ENCODE results near the gene CFAP54.

Gene CFAP54

DNA sequence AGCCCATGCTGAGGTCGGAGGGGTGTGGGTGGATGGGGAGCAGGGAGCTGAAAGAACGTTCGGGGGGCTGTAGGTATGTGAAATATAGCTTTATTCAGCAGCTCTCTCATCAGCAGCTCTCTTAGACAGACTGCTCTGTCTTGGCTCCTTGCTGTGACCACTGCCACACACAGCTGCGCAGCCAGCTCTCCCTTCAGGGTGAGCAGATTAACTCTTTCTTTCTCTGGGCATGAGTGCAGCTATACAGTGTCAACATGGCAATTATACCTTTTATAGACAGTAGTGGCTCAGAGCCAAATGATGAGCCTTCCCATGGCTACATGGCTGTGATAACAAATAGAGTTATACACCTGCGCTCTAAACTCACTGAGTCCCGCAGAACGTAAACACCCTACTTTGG lies 280.0 kb downstream of the CFAP54 start:
- peak; percentile 97 for DNase-seq

DNA sequence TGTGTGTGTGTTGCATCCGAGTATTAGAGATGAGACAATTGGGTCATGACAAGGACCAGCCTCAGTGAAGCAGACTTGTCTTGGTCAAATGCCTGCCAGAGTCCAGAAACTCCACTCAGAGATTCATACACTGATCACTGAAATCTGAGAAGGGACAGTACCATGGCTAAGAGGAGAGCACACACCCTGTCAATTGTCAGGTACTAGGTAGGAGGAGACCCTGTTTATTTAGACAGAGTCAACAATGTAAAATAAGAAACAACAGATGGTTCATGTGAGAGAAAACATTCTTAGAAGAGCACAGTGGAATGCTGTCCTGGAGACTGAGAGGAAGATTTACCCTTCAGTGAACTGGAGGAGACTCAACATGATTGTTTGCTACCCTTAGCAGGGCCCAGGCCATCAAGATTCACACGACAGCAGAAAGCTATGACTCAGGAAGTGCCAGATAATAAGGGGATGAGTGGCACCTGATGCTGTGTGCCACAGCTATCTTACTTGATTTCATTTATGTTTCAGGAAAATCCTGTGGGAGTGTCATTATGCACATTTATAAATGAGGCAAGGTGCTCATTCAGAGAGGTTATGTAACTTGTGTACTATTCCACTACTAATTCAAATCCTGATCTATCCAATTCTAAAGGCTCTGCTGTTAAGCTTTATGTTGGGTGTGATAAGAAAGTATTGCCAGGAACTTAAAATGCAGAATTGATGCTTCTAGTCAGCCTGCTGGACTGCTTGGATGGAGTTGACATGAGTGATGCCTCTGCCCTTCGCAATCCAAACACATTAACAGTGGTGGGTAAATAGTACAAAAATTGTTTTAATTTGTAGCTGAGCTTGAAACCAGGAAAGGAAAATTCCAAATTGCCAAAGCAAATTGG lies 281.1 kb downstream of the CFAP54 start:
- DNase-seq: peak; percentile 87

DNA sequence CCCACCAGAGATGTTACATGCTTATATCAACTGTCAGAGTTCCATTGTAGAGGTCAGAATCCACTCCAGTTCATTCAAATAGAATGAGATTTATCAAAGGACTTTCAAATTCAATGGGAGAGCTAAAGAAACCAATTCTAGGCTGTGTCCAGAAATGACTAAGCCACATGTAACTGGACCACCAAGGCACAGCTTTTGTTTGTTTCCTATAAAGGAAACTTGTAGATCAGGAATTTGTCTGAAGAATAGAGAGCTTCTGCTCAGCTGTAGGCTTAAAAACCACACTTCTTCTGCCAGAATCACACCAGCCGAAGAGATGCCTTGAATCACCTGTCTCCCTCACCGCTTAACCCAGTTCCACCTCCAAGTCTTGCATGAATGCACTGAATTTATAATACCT lies 283.7 kb downstream of the CFAP54 start:
- no peak for DNase-seq

DNA sequence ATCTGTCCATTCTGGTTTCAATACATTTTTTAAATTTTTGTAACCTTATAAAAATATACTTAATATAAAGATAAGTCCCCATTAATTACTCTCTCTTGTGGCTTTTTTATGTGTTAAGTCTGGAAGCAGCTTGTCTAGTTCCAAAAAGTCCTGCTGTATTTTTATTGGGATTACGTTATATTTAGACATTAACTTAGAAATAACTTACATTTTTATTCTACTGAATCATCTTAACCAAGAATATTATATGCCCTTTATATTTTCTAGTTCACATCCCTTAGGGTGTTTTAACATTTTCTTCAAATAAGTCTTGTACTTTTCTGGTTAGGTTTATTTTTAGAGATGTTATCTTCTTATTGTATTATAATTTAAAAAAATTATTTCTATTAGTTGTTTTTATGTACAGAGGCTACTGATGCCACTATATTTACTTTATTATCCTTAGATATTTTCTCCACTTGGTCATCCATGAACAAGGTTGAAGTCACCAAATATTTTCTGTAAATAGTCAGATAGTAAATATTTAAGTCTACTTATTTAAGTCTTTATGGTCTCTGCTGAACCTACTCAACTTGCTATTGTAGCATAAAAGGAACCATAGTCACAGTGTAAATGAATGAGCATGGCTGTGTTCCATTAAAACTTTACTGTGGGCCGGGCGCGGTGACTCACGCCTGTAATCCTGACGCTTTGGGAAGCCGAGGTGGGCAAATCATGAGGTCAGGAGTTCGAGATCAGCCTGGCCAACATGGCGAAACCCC lies 285.3 kb downstream of the CFAP54 start:
- DNase-seq: no peak

DNA sequence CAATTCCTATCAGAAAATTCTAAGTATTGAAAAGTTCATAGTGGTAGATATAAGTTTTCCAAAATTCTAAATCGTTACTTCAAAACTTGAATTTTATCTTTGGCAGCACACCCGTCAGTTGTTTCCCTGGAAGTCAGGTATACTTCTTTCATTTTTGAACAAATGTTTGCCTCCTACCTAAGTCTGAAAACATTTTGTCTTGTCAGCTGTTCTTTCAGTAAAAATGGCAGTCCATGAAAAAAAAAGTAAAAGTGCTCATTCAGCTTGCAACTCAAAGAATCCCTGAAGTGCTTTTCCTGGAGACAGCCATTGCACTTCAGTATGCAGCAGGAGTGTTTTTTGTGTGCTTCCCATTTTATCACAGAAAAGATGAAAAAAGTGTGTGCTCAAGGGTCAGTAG lies 287.5 kb downstream of the CFAP54 start:
- no peak for DNase-seq

DNA sequence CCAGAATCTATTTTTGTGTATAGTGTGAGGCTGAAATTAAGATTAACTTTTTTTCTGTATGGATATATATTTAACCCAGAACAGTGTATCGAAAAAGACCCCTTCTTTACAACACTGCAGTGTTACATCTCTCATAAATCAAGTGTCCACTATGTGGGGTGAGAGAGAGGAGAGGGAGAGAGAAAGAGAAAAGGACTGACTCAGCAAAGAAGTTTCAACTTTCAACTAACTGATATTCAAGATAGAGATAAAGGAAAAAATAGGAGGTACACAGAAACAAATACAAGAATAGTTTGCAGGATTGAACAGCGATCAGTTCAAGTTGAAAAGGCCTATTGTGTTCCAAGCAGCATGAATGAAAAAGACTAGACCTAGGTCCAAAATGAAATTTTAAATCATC lies 291.0 kb downstream of the CFAP54 start:
- DNase-seq: no peak

DNA sequence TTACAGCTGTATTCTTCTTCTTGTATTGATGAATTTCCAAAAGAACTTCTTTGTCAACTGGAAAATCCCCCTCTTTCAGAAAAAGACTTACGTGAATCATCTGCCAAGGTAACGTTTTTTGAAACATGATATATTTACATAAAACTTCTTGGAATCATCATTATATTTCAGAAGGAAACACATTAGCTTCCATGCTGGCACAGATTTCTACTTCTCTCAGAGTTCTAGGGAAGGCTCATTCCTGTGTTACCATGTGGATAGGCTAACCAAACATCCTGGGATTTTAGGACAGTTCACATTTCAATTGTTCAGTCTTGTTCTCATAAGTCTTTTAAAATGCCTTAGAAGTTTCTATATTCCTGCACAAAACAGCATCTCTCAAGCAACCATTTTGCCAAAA lies 297.4 kb downstream of the CFAP54 start:
- no peak for DNase-seq

DNA sequence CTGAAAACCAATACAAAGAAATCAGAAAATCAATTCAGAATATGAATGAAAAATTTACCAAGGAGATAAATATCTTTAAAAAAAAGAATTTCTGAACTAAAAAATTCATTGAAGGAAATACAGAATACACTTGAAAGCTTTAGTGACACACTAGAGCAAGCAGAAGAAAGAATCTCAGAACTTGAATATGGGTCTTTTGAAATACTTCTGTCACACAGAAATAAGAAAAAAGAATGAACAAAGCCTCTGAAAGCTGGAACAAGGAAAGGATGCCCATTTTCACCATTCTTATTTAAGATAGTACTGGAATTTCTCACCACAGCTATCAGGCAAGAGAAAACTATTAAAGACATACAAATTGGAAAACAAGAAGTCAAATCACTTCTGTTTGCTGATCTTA lies 314.6 kb downstream of the CFAP54 start:
- DNase-seq: no peak

DNA sequence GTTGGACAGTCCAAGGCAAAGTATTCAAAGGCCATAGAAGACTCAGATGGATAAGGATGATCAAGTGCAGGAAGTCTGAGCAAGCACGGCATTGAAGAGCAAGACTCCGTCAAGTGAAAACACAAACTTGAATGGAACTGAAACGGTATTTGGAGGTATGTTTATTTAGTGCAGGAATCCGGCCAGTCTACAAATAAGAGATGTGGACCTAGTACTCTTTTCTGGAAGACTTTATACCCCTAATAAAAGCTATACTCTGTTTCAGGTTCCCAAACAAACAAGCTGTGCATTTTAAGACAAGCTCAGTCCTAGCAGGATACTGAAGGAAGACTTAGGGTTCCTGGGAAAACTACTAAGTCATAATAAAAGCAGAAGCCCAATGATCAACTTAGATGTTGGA lies 316.9 kb downstream of the CFAP54 start:
- no peak for DNase-seq

DNA sequence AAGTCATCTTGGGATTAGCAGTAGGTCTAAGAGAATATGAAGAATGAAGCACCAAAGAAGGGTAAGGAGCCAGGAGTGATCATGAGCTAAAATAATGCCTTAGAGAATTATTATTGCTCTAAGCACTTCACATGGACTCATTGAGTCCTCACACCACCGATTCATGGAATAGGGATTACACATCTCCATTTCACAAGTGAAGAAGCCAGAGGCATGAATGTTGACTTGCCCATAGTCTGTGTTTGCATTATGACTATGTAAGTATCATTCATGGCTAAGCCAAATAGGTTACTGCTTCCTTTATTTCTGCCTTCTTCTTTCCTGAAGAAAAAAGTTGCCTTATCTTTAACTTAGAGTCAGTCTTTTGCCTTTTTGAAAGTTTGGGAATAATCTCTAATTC lies 318.4 kb downstream of the CFAP54 start:
- DNase-seq: no peak

DNA sequence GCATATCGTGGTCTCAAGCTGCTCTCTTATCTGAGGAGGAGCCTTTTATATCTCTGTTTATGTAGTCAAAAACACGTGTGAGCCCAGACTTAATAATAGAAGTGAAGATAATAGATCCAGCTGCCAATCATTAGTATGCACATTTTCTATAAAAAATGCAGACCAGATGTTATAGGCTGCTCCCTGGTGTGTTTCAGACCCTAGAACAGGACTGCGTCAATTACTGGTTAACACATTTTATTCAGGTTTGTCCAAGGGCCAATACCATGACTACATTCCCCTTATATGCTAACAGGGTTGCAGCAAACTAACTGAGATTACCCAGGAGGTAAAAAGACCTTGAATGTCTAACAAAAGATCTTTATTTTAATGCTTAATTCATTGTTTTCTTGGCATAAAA lies 319.2 kb downstream of the CFAP54 start:
- no peak for DNase-seq

DNA sequence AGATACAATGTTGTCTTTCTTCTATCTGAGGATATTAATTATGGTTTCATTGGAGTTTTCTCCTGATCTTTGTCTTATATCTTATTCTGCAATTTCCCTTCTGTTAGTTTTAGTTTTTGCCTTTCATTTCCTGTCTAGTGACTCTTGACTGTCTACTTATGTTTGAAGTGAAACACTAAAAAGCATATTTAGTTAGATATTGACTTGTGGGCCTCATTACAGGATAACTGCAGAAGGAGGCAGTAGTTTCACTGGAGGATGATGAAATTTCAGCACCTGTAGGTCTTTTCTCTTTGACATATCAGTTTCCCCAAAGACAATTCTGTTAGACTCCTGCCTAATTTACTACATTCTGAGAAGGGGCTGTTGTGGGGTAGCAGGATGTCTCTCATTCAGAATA lies 320.1 kb downstream of the CFAP54 start:
- DNase-seq: no peak

DNA sequence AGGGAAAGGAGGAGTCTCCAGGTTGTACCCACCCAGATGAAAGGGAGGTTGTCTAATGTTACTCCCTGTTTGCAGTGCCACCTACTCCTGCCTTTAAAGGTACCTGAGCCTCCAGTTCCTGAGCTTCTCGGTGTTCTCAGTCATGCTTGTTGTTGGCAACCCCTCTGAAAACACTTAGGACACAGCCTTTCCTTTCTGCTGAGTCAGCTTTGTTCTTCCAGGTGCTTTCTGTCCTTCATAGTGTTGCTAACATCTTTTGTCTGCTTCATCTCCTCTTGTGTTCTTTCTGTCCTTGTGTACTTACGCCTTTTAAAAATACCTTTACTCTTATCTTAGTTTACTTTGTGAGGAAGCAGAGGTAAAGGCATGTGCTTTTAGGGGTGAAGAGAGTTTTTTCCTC lies 320.7 kb downstream of the CFAP54 start:
- no peak for DNase-seq

DNA sequence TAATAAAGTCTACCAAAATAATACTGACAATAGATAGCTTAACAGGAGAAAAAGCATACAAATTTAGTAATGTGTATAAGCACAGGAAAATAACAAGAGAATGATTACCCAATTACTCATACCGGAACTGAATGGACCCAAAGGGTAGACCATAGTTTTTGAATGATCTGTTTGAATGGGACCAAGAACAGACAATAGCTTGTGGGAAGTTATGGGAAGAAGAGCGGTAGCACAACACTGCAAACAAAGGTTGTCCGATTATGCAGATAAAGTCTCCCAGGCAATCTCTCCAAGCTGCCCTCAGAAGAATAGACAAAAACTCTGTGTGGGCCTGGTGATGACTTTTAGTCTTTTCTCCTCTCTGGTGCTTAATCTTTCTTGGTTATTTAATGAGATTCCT lies 321.1 kb downstream of the CFAP54 start:
- DNase-seq: no peak

DNA sequence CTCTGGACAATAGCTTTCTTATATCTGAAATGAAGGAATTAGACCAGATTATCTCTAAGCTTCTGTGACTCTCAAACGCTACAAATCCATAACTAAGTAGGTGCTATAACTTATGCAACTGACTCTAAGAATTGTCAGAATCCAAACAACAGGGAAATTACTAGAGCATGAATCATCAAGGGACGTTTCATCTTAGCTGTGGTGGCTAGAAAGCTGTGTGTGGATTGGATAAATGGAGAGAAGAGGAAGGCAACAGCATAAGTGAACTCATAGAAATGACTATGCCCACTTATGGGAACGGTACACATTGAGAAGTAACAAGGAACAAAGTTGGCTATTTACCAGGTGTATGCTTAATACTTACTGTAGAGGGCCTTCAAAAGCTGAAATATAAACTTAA lies 321.7 kb downstream of the CFAP54 start:
- DNase-seq: no peak

DNA sequence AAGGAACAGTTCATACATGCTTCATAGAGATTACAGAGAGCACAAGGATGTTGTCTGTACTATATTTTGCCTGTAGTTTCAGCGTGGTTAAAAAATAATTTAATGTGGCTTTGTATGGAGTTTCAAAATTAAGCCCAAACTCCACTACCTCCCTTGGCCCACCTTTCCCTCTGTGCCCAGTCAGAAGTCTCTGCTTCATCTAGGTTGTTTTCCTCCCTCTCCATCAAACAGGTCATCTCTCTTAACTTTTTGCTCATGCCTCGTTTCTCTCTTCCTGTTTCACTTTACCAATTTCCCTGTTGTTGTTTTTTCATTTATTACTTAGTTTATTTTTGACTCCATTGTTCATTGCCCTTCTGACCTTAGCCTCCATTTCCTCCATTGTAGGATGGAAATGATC lies 322.8 kb downstream of the CFAP54 start:
- no peak for DNase-seq

DNA sequence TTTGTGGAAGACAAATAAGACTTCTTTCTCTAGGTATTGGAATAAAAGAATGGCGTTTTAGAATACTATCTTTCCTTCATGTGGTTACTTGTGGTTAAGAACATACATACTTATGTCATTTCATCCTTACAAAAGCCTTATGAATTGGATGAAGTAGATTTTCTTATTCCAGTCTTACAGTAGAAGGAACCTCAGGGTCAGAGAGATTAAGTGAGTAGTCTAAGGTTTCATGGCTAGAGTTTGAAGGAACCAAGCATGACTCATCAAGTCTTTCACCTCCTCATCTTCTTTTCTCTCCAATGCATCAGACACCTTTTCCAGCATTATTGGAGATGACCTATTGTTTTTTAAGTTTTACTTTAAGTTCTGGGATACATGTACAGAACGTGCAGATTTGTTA lies 324.8 kb downstream of the CFAP54 start:
- DNase-seq: no peak

DNA sequence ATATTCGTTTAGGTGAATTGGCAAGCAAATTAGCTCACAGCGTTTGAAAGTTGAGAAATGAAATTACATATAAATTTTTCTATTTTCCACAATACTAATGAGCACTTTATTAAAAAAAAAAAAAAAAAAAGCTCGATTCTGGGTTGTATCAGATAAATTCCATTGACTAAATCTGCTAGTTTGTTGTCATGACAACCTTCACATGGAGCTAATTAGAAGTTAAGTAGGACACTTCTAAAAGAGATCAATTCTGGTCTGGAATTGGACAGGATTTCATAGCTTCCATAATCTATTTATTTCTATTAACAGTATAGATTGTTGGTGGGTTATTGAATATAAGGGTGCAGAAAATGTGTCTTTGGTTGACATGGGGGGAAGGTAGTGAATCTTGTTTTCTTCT lies 332.2 kb downstream of the CFAP54 start:
- DNase-seq: no peak

DNA sequence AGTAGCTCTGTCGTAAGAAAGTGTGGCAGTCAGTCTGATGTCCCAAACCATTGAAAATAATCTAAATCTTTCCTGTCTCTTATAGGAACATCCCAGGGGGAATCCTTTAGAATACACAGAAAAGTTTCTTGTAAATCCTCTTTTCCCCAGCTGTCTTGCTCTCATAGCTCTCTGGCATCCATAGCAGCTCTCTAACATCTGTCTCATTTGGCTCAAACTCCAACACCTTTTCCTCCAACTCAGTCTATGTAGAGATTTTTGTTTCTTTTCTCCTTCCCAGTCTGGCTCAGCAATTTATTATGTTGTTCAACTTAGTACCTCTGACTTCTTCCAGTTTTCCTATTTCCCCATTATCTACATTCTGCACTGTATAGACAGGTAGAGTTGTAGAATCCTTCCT lies 333.3 kb downstream of the CFAP54 start:
- no peak for DNase-seq

DNA sequence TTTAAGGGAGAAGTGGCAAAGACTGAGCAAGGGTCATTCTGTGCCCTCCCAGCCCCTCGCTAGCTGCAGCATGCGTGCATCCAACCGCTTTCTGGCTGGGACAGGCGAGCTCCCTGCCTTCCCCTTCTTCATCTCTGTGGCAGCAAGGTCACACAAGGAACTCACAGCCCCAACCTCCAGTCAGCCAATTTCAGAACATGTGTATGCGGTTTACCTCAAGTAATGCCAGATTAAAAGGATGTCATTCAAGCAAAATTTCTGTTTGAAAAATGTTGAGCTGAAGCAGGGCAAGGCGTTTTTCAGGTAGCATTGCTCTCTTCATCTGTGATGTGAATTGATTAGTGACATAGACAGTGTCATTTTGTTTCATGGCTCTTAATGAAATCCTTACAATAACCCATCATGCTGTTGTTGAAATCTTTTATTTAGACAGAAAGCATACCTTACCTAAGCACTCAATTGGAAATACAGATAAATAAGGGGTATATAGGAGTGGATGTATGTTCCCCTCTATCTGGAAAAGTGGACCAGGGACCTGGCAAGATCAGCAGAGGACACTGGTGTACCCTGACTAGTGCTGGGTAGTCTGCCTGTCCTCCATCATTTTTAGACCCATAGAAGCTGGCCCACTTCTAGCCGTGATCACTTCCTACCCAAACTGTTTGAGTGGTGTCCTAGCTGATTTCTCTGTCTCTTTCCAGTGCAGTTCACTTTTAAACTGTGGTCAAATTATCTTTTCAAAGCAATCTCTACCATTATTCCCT lies 334.9 kb downstream of the CFAP54 start:
- no peak for DNase-seq

DNA sequence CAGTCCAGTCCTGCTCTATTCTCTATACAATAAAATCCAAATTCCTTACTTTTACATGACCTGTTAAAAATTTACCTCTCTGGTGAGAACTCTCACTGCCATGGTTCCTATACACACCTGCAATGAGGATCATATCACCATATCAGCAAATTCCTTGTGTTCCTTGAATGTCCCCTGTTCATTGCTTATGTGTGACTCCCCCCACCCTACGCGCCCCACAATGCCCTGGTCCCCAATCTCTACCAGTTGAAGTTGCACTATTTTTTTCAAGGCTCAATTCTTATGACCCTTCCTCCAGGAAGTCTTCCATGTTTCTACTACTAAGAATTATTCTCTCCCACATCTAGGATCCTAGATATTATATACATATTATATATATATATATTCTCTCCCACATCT lies 335.5 kb downstream of the CFAP54 start:
- no peak for DNase-seq

DNA sequence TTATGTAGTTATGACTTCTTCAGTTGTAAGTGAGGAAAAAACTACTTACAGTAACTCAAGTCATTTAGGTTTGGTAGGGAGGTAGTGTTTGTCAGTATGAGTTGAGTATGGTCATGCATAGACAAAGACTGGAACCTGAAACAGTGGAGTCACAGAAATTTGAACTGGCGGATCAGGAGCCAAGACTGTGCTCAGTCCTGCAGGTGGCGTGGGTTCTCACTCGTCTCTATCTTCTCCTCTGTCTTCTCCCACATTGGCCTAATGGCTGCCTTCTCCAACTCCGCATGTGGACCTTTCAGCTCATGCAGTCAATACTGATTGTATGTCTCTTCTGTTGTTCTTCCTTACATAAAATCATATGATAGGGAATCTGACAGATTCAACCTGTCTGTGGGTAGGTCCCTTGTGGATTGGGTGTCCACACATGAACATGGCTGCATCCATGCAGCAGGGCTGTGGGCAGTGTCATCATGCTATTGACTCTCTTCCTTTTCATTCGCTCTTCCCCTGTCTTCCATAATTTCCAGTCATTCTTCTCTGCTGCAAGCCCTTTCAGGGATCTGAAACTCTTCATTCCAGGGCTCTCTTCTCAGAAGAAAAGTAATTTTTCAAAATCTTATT lies 338.9 kb downstream of the CFAP54 start:
- DNase-seq: peak; percentile 30

DNA sequence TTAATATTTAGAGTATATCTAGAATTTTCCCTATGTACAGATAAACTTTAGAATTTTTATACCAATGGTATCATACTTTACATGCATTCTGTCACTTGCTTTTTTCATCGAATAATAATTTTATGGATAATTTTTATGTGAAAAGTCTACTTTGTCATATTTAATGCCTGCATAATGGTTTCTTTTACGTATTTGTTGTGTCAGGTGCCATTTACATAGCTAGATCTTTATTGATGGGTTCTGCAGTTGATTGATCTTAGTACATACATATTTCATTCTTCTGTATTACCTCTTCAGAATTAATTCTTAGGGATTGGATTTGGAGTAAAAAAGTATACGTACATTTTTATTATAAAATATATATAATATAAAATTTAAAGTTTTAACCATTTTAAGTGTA lies 340.0 kb downstream of the CFAP54 start:
- DNase-seq: no peak

Data from NCI-H69 (cell line).